GM06990 (cell line): ENCODE data around the gene CLDN4.
"Not testable (repeated sequence)": the region's sequence is repeated elsewhere in the genome, so short reads cannot be mapped to it uniquely, and the experiment has no call there.

ENCODE experiments used
- DNase-seq: peaks from one replicate; pipeline ENCODE4 v3.0.0-alpha.2; 2011; ENCODE audit not compliant: insufficient read length; ENCODE audit errors: extremely low read depth
- H3K27me3 ChIP-seq: replicated peaks from 2 replicates; pipeline ENCODE4 v1.6.0; 2011; ENCODE audit warnings: low read length; ENCODE audit not compliant: control insufficient read depth, insufficient read depth
- H3K36me3 ChIP-seq: 2 replicates; pipeline ENCODE4 v1.5.1; 2011; ENCODE audit warnings: low read length; ENCODE audit not compliant: control insufficient read depth, insufficient read depth
- H3K4me3 ChIP-seq: replicated peaks from 2 replicates; pipeline ENCODE4 v1.5.1; 2011; ENCODE audit warnings: low read depth, mild to moderate bottlenecking, control low read depth, low read length
- CTCF ChIP-seq: IDR thresholded peaks from 2 replicates; pipeline ENCODE4 v1.5.1; 2011; ENCODE audit warnings: low read length, control low read depth, mild to moderate bottlenecking, inconsistent platforms; ENCODE audit not compliant: insufficient read depth, poor library complexity, severe bottlenecking

Gene CLDN4

DNA sequence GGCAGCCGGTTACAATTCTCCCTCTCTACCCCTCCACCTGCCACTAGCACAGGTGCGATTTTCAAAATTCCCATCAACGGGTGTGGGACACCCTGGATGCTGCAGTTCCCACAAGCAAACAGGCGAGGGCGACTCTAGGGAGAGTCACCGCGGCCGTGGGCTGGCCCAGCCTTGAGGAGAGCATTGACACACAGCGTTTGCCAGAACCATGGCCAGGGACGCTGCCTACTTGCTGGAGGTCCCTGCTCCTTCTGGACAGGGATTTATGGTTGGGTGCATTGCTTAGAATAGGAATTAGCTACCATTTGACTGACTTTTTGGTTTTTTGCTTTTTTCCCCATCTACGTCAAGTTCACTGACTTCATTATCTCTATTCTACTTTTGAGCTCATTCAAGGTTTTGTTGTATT is 19.0 kb upstream of the CLDN4 start:
- peak; percentile 89 for TF ChIP-seq CTCF
- H3K36me3 ChIP-seq = no peaks in the 10 kb centered on the region
- no peaks in the 10 kb centered on the region; the same call in 1 of the 2 replicates for H3K27me3 ChIP-seq
- no peak overlapping the region for H3K4me3 ChIP-seq
- DNase-seq = peak; percentile 44

DNA sequence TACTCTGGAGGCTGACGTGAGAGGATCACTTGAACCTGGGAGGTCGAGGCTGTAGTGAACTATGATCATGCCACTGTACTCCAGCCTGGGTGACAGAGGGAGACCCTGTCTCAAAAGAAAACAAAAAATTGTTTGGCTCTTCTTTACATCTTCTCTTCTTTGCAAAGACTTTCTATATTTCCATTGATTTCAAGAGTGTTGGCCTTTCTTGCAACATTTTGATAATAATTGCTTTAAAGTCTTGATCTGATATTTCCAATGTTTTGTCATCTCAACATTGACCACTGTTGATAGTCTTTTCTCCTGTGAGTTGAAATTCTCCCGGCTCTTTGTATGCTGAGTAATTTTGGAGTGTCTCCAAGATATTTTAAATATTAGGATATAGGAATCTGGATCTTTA is 17.8 kb upstream of the CLDN4 start:
- TF ChIP-seq CTCF = no peak
- no peaks in the 10 kb centered on the region; the same call in 1 of the 2 replicates for H3K27me3 ChIP-seq
- H3K36me3 ChIP-seq = no peaks in the 10 kb centered on the region
- no peak for DNase-seq
- H3K4me3 ChIP-seq = no peak overlapping the region

DNA sequence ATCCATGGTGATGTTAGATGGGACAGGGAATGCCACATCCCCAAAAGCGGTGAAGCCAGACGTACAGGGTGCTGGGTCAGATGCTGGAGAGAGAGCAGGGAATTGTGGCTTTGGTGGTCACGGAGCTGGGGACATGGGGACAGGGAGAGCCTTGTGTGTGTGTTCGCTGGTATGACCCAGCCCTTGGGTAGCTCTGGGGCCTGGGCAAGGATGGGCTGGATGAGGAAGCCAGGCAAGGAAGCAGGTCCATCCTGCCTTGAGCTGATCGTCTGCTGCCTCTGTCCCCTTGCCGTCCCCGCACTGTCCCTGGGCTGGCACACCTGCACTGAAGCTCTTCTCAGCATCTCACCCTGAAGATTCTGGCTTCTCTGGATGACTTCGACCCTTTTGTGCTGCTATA is 15.4 kb upstream of the CLDN4 start:
- Histone ChIP-seq H3K4me3 (no peak overlapping the region), H3K36me3 (no peaks in the 10 kb centered on the region), H3K27me3 (no peaks in the 10 kb centered on the region; the same call in 1 of the 2 replicates)
- DNase-seq = no peak
- no peak for TF ChIP-seq CTCF

- no peak overlapping the region for H3K4me3 ChIP-seq
- H3K36me3 ChIP-seq = no peaks in the 10 kb centered on the region
- DNase-seq = no peak
- H3K27me3 ChIP-seq = no peaks in the 10 kb centered on the region; the same call in 1 of the 2 replicates
- no peak for TF ChIP-seq CTCF
These were observed 13.7 kb upstream of the CLDN4 start for GRCh38 chr7:73817121-73817520.

GRCh38 chr7:73820013-73820412 is 10.8 kb upstream of the CLDN4 start:
- no peak for TF ChIP-seq CTCF
- no peaks in the 10 kb centered on the region for H3K36me3 ChIP-seq
- no peaks in the 10 kb centered on the region; the same call in 1 of the 2 replicates for H3K27me3 ChIP-seq
- no peak overlapping the region for H3K4me3 ChIP-seq
- DNase-seq = no peak

DNA sequence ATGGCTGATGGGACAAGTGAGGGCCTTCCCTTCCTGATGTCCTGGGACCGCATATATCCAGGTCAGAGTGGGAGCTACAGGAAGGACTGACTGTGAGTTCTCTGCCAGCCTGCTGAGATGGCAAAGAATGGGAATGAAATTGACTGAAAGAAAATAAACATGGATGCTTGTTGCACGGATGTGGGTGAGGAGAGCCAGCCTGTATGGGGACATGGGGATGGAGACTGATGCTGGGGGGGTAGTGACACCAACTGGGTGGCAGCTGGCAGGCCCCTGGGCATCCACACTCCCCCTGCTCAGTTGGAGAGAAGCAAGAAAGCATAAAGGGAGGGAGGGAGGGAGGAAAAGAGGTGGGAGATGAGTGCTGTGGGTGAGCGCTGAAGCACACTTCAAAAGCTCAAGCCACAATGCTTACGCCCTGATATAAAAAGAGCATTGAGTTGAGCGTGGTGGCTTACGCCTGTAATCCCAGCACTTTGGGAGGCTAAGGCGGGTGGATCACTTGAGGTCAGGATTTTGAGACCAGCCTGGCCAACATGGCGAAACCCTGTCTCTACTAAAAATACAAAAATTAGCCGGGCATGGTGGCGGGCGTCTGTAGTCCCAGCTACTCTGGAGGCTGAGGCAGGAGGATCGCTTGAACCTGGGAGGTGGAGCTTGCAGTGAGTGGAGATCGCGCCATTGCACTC is 9.1 kb upstream of the CLDN4 start:
- not testable (repeated sequence) for H3K4me3 ChIP-seq, H3K36me3 ChIP-seq, H3K27me3 ChIP-seq, DNase-seq
